ENCODE results near the gene PIK3IP1. TPM values are rescaled to one million over a fixed set of nuclear protein-coding genes. Genes with fewer than 3 reads are reported as not detected.

Gene PIK3IP1
- 16.8 and 23.2 TPM in 2 replicates for total RNA-seq

GRCh38 chr22:31292236-31292989 lies at the start of gene PIK3IP1:
Gene PIK3IP1 (minus strand): TSS chr22:31292488. CDS start chr22:31292344, 144 bp downstream.

Other genes starting within 250 kb of the PIK3IP1 start
- gene SMTN, start 211.2 kb downstream of the PIK3IP1 start, total RNA-seq: 99.5 and 222 TPM in 2 replicates
- 118 and 197 TPM in 2 replicates for gene SELENOM, start 184.9 kb downstream of the PIK3IP1 start, total RNA-seq
- gene INPP5J, start 169.5 kb downstream of the PIK3IP1 start, total RNA-seq: 0.30 and 0.74 TPM in 2 replicates
- gene PLA2G3, start 152.0 kb downstream of the PIK3IP1 start, total RNA-seq: under 0.01 and 0.23 TPM in 2 replicates
- gene RNF185, start 132.3 kb downstream of the PIK3IP1 start, total RNA-seq: 32.3 and 33.3 TPM in 2 replicates
- gene LIMK2, start 80.2 kb downstream of the PIK3IP1 start, total RNA-seq: 89.6 and 174 TPM in 2 replicates
- 10.1 and 13.7 TPM in 2 replicates for gene PATZ1, start 53.9 kb upstream of the PIK3IP1 start, total RNA-seq
- 56.1 and 69.5 TPM in 2 replicates for gene DRG1, start 107.1 kb upstream of the PIK3IP1 start, total RNA-seq
- 12.8 and 18.7 TPM in 2 replicates for gene EIF4ENIF1, start 197.4 kb upstream of the PIK3IP1 start, total RNA-seq
- gene SFI1, start 204.0 kb upstream of the PIK3IP1 start, total RNA-seq: 15.7 and 21.2 TPM in 2 replicates

Data from smooth muscle cell of the umbilical artery (primary cell).